Measurements from ENCODE around the gene RAET1L. TPM values are rescaled to one million over a fixed set of nuclear protein-coding genes. Genes with fewer than 3 reads are reported as not detected.

RAET1L gene
- total and polyA plus RNA-seq, 2 of the 4 experiments (the other 2 are of a cell fraction): not detected

DNA sequence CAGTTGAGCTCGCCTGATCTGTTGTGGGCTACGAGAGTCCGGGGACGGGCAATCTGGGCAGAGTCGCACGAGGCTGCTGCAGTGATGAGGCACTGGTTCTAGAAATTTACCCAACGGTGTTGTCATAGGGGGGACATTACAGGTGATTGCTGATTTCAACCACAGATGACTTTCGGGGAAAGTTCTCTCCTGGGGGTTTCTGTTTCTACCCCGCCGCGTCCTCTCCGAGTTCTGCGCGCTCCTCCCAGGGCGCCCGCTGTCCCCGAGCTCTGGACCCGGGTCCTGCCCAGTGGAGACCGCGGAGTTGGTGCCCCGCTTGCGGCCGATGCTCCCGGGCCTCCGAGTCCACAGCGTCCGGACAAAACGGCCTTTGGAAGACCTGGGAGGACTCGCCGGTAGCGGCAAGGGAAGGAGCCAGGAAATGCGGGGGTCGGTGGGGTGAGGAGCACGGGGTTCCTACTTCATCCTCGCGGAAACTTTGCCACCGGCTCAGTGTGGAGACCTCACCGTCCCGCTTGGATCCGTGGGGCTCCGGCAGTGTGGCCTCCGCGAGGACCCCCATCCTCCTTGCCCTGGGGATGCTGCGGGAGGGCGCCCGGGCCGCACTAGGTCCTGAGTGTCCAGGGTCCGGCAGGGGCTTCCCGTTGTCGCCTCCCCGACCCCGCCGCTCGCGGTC is 12.3 kb upstream of the RAET1L start (continued):
- TF ChIP-seq CHD1 (IDR thresholded peaks at IDR 0.05; ENCODE audit: low read depth, low read length) (no peak), USF2 (IDR thresholded peaks at IDR 0.05; ENCODE audit: low read depth, low read length) (no peak)

DNA sequence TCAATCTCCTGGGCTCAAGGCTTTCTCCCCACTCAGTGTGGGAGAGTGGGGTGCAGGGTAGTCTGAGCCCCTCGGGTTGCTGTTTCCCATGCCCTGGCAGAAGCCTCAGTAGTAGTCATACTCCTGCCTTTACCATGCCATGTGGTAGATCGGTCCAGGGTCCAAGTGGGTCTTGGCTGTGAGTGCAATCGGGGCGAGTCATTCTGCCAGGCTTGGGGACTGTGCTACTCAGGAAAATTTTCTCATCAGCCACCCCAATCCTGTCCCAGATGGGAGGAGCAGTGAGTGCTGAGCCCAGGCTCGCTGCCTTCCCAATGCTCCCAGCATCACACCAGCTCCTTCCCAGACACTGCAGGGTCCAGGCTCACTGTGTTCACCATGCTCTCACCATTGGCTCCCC is 10.7 kb upstream of the RAET1L start:
- BruUV-seq (replicated peaks): no TSS peak
- no peaks in the 10 kb centered on the region for H3K36me3 ChIP-seq (ENCODE audit: control insufficient read depth, insufficient read depth, low read length)

More for the DNA sequence above, 10.7 kb upstream of the RAET1L start:
- H4K5ac ChIP-seq (ENCODE audit: low read depth, low read length): no peak overlapping the region
- no peaks in the 10 kb centered on the region for H3K9me1 ChIP-seq (ENCODE audit: insufficient read depth, low read length)
- in situ Hi-C loops (cut with MboI; ENCODE audit: low sequenced_read_pairs): no loop called here
- H2AFZ ChIP-seq (replicated peaks; ENCODE audit: low read length, poor library complexity): no peak overlapping the region
- H3K27ac ChIP-seq (ENCODE audit: insufficient read depth, low read length): no peak overlapping the region
- H3K9ac ChIP-seq (ENCODE audit: low read depth, low read length): no peak overlapping the region
- H3K23ac ChIP-seq (ENCODE audit: low read depth, low read length): no peak overlapping the region
- H3K4me1 ChIP-seq (ENCODE audit: control insufficient read depth, insufficient read depth, low read length): peaks cover 2% of the 10 kb centered on the region; the same call in 1 of the 2 replicates
- no peak overlapping the region for H4K91ac ChIP-seq (ENCODE audit: insufficient read depth, low read depth, low read length)
- WGBS, 2 experiments (ENCODE audit: extremely low coverage in 2 of 2, insufficient read length in 1 of 2): 67% methylated on average over 3 of the region's 5 CpGs; no CpG with 5 or more reads in 1 of the 2 experiments
- dilution Hi-C loops (cut with HindIII; ENCODE audit: low sequenced_read_pairs, unreplicated experiment): no loop called here
- ChIA-PET POLR2A (ENCODE audit: unreplicated experiment) (no interaction called here), CTCF (no interaction called here)
- H3K27me3 ChIP-seq (ENCODE audit: control insufficient read depth, insufficient read depth, low read length): peaks cover 75% of the 10 kb centered on the region
- H4K8ac ChIP-seq (ENCODE audit: low read depth in 2 of 2, low read length in 2 of 2): no peak overlapping the region
- H2BK20ac ChIP-seq (ENCODE audit: low read depth, low read length): no peak overlapping the region
- H3K9me3 ChIP-seq (ENCODE audit: control insufficient read depth, insufficient read depth, low read length): peaks cover 5% of the 10 kb centered on the region; the same call in 1 of the 2 replicates
- no peak overlapping the region for H2AK9ac ChIP-seq (replicated peaks; ENCODE audit: low read depth, low read length, poor library complexity)
- no peak overlapping the region for H3K4me2 ChIP-seq (ENCODE audit: low read depth, low read length)
- no peak overlapping the region for H2AK5ac ChIP-seq (ENCODE audit: low read depth, low read length)
- no peak overlapping the region for H2BK5ac ChIP-seq (ENCODE audit: low read depth, low read length, poor library complexity, severe bottlenecking)
- no peak overlapping the region for H3K14ac ChIP-seq (replicated peaks; ENCODE audit: low read depth, low read length)
- ATAC-seq (ENCODE audit: low read depth) (no peak), DNase-seq (no peak)
- H3K56ac ChIP-seq (ENCODE audit: extremely low read depth, insufficient read depth, low read length): no peak overlapping the region
- no peak overlapping the region for H3K4me3 ChIP-seq (ENCODE audit: insufficient read depth, low read depth, low read length)
- H3K4ac ChIP-seq (ENCODE audit: low read depth, low read length): no peak overlapping the region
- TF ChIP-seq USF2 (IDR thresholded peaks at IDR 0.05; ENCODE audit: low read depth, low read length) (no peak), NFE2L2 (IDR thresholded peaks at IDR 0.05; ENCODE audit: low read depth, low read length) (no peak), RAD21 (IDR thresholded peaks at IDR 0.05; ENCODE audit: low read length) (no peak), POLR2A (IDR thresholded peaks at IDR 0.05; ENCODE audit: low read depth, low read length) (no peak), MAZ (IDR thresholded peaks at IDR 0.05; ENCODE audit: borderline replicate concordance, low read depth, low read length) (no peak), MAFK (IDR thresholded peaks at IDR 0.05; ENCODE audit: low read depth, low read length) (no peak), FOS (IDR thresholded peaks at IDR 0.05; ENCODE audit: low read depth, low read length) (no peak), CHD1 (IDR thresholded peaks at IDR 0.05; ENCODE audit: low read depth, low read length) (no peak), CEBPB (IDR thresholded peaks at IDR 0.05; ENCODE audit: low read depth, low read length) (no peak)
- TF ChIP-seq, protein P1, sequence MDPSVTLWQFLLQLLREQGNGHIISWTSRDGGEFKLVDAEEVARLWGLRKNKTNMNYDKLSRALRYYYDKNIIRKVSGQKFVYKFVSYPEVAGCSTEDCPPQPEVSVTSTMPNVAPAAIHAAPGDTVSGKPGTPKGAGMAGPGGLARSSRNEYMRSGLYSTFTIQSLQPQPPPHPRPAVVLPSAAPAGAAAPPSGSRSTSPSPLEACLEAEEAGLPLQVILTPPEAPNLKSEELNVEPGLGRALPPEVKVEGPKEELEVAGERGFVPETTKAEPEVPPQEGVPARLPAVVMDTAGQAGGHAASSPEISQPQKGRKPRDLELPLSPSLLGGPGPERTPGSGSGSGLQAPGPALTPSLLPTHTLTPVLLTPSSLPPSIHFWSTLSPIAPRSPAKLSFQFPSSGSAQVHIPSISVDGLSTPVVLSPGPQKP (IDR thresholded peaks at IDR 0.05; ENCODE audit: borderline replicate concordance, low read depth, low read length): no peak
- H3K79me1 ChIP-seq (ENCODE audit: low read depth in 1 of 2, low read length in 2 of 2): no peaks in the 10 kb centered on the region
- intact Hi-C loops (cut with micrococcal nuclease): no loop called here
- H2BK120ac ChIP-seq (ENCODE audit: low read depth, low read length): no peak overlapping the region
- no peak overlapping the region for H2BK15ac ChIP-seq (ENCODE audit: low read depth, low read length)
- no peaks in the 10 kb centered on the region for H4K20me1 ChIP-seq (ENCODE audit: insufficient read depth, low read length)
- no peak overlapping the region for H3K18ac ChIP-seq (ENCODE audit: low read depth, low read length)

Data from IMR-90 (cell line).